Testis (tissue), 2 donors: Measurements from ENCODE around the gene C13orf42.

ENCODE experiments used
- POLR2A ChIP-seq: fragments of 450-650 bp; IDR thresholded peaks from one replicate; pipeline ENCODE4 v1.6.1; 2017; ENCODE audit warnings: antibody characterized with exemption, mild to moderate bottlenecking, moderate library complexity
- TF ChIP-seq, protein P1 (sequence below), 3 experiments: fragments of 450-650 bp in 2 of 3; fragments of 200-600 bp in 1 of 3; sonication (generic) in 1 of 3; IDR thresholded peaks; one replicate each; pipeline ENCODE4 v1.5.1; 2016 to 2019; ENCODE audit warnings: antibody characterized with exemption in 3 of 3, mild to moderate bottlenecking in 2 of 3, moderate library complexity in 1 of 3

- TF ChIP-seq, protein P1, sequence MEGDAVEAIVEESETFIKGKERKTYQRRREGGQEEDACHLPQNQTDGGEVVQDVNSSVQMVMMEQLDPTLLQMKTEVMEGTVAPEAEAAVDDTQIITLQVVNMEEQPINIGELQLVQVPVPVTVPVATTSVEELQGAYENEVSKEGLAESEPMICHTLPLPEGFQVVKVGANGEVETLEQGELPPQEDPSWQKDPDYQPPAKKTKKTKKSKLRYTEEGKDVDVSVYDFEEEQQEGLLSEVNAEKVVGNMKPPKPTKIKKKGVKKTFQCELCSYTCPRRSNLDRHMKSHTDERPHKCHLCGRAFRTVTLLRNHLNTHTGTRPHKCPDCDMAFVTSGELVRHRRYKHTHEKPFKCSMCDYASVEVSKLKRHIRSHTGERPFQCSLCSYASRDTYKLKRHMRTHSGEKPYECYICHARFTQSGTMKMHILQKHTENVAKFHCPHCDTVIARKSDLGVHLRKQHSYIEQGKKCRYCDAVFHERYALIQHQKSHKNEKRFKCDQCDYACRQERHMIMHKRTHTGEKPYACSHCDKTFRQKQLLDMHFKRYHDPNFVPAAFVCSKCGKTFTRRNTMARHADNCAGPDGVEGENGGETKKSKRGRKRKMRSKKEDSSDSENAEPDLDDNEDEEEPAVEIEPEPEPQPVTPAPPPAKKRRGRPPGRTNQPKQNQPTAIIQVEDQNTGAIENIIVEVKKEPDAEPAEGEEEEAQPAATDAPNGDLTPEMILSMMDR (IDR thresholded peaks at IDR 0.05): no peak
- no peak for TF ChIP-seq POLR2A
These were observed 19.2 kb downstream of the C13orf42 start for GRCh38 chr13:51091839-51092238.
